ENCODE data around the gene ATG16L1.

ATG16L1 gene

DNA sequence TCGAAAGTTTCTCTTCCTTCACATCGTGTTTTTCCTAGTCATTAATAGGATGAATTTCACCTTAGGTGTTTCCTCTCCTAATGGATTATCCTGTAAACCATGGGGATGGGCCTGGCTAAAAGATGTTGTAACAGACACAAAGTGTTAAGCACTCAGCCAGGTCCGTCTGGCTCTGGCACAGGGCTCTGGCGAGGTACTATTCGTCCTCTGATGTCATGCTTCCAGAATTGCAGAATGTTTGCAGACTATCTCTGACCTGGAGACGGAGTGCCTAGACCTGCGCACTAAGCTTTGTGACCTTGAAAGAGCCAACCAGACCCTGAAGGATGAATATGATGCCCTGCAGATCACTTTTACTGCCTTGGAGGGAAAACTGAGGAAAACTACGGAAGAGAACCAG is 13.2 kb downstream of the ATG16L1 start:
- intact Hi-C loops (cut with DNase I; ENCODE audit: low total_unique reads) = no loop called here
- Histone ChIP-seq H3K27me3 (no peaks in the 10 kb centered on the region), H3K9me3 (no peaks in the 10 kb centered on the region), H3K4me1 (no peaks in the 10 kb centered on the region), H3K4me3 (no peak overlapping the region), H3K36me3 (peaks cover 60 to 99% (median 98%) of the 10 kb centered on the region in 3 donors), H3K27ac (no peak overlapping the region)
- no peak for DNase-seq
- TF ChIP-seq, protein P1, sequence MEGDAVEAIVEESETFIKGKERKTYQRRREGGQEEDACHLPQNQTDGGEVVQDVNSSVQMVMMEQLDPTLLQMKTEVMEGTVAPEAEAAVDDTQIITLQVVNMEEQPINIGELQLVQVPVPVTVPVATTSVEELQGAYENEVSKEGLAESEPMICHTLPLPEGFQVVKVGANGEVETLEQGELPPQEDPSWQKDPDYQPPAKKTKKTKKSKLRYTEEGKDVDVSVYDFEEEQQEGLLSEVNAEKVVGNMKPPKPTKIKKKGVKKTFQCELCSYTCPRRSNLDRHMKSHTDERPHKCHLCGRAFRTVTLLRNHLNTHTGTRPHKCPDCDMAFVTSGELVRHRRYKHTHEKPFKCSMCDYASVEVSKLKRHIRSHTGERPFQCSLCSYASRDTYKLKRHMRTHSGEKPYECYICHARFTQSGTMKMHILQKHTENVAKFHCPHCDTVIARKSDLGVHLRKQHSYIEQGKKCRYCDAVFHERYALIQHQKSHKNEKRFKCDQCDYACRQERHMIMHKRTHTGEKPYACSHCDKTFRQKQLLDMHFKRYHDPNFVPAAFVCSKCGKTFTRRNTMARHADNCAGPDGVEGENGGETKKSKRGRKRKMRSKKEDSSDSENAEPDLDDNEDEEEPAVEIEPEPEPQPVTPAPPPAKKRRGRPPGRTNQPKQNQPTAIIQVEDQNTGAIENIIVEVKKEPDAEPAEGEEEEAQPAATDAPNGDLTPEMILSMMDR (IDR thresholded peaks at IDR 0.05) = no peak

DNA sequence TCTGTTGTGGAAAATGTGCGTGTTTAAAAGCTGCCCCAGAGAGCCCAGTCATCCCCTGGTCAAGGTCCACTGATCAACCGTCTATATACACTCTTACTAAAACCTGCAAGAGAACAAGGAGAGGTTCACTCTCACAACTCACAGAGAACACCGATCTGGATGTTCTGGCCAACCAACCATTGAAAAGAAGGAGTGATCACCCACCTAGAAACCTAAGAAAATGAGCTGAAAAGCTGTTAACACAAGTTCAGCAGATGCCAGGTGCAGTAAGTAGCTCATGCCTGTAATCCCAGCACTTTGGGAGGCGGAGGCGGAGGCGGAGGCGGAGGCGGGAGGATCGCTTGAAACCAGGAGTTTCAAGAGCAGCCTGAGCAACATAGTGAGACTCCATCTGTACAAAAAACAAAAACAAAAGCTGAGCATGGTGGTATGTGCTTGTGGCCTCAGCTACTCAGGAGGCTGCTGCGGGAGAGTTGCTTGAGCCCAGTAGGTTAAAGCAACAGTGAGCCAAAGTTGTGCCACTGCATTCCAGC is 14.5 kb downstream of the ATG16L1 start:
- no peak for DNase-seq
- Histone ChIP-seq H3K27me3 (no peaks in the 10 kb centered on the region), H3K36me3 (peaks cover 61 to 99% (median 95%) of the 10 kb centered on the region in 3 donors), H3K4me1 (no peaks in the 10 kb centered on the region), H3K9me3 (no peaks in the 10 kb centered on the region), H3K27ac (no peak overlapping the region), H3K4me3 (no peak overlapping the region)
- TF ChIP-seq, protein P1 (IDR thresholded peaks at IDR 0.05) = no peak
- intact Hi-C loops (cut with DNase I; ENCODE audit: low total_unique reads) = no loop called here

DNA sequence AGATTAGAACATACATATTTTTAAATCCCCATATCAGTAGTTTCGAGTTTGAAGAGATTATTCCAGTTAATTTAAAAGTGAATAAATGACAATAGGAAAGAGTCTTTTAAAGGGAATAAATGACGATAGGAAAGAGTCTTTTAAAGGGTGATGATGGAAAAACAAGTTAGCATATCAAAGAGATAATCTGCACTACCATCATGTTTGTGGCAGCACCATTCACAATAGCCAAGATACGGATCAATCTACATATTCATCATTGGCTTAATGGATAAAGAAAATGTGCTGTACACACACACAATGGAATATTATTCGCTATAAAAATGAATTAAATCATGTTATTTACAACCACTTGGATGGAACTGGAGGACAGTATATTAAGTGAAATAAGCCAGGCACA is 15.0 kb downstream of the ATG16L1 start:
- H3K4me3 ChIP-seq = no peak overlapping the region
- no peak overlapping the region for H3K27ac ChIP-seq
- no peaks in the 10 kb centered on the region for H3K27me3 ChIP-seq
- H3K9me3 ChIP-seq = no peaks in the 10 kb centered on the region
- peaks cover 63 to 99% (median 95%) of the 10 kb centered on the region in 3 donors for H3K36me3 ChIP-seq
- TF ChIP-seq, protein P1 (IDR thresholded peaks at IDR 0.05) = no peak
- no peak for DNase-seq
- H3K4me1 ChIP-seq = no peaks in the 10 kb centered on the region
- intact Hi-C loops (cut with DNase I; ENCODE audit: low total_unique reads) = no loop called here

DNA sequence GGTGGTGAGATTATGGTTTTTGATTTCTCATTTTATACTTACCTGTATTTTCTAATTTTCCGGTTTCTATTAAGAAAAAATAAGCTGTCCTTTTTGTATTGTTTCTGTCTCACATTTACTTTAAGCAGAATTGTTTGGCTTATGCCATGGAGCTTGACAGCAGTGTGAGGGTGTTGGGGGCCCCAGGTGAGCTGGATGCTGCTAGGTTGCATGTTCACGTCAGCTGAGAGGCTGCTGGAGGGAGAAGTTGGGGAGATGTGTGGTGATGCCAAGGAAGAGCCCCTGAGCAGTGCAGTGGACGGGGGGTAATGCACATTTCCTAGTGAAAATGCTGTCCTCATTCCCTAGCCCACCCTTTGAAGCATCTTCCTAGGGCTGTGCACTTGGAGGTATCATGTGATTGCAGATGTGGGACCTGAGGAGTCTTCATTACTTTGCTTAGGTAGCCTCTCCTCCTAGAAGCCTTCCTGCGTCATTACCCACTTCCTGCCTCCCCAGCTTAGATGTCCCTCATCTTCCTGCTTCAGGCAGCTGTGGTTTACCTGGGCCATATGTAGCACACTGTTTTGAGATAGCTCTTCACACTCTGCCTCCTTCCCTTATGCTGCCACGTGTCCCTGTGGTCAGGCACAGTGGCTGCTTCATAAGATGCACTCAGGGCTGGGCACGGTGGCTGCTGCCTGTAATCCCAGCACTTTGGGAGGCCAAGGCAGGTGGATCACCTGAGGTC is 16.2 kb downstream of the ATG16L1 start:
- no peak overlapping the region for H3K27ac ChIP-seq

DNA sequence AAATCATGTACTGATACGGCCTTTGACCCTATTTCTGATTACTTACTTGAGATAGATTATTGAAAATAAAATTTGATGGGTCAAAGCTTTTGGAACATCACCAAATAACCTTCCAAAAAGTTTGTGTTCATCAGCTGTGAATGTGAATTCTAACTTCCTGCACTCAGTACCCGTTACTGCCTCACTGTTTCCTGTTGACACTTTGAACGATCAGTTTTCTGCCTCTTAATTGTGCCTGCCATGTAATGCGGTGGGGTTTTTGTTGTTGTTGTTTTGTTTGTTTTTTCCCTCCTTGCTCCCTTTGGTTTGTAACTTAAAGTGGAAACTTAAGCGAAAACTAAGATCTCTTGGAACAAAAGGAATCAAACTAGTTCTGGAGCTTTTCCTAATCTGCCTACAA is 18.9 kb downstream of the ATG16L1 start:
- TF ChIP-seq, protein P1 (IDR thresholded peaks at IDR 0.05) = no peak
- no peak overlapping the region for H3K27ac ChIP-seq
- H3K27me3 ChIP-seq = no peaks in the 10 kb centered on the region
- no peaks in the 10 kb centered on the region for H3K4me1 ChIP-seq
- intact Hi-C loops (cut with DNase I; ENCODE audit: low total_unique reads) = loop anchor here (10.0 kb wide), 1 partner anchor 174 kb away; no protein-coding TSS in a partner anchor
- H3K4me3 ChIP-seq = no peak overlapping the region
- H3K36me3 ChIP-seq = peaks cover 59 to 95% (median 93%) of the 10 kb centered on the region in 3 donors
- no peak for DNase-seq
- H3K9me3 ChIP-seq = no peaks in the 10 kb centered on the region

More for the DNA sequence above, 16.2 kb downstream of the ATG16L1 start:
- Histone ChIP-seq H3K27me3 (no peaks in the 10 kb centered on the region), H3K4me3 (no peak overlapping the region), H3K9me3 (no peaks in the 10 kb centered on the region), H3K36me3 (peaks cover 59 to 97% (median 95%) of the 10 kb centered on the region in 3 donors), H3K4me1 (no peaks in the 10 kb centered on the region)
- TF ChIP-seq, protein P1 (IDR thresholded peaks at IDR 0.05) = no peak
- intact Hi-C loops (cut with DNase I; ENCODE audit: low total_unique reads) = no loop called here
- no peak for DNase-seq

Measured in tibial artery (tissue), 4 donors.